Left colon (tissue), 2 donors: Measurements from ENCODE around the gene ISL1. TPM values are rescaled to one million over a fixed set of nuclear protein-coding genes. Genes with fewer than 3 reads are reported as not detected.

ENCODE experiments used
- ATAC-seq: fragments of 200-7000 bp; cut with Tn5 transposase; one replicate; pipeline ENCODE4 v1.9.1; 2020; ENCODE audit warnings: mild to moderate bottlenecking, moderate library complexity
- DNase-seq, 2 donors: peaks; one replicate each; pipeline ENCODE4 v3.0.0-alpha.2; 2020
- intact Hi-C, 2 donors: fragments of 100-400 bp; cut with DNase I in 1 of 2; cut with micrococcal nuclease in 1 of 2; formaldehyde crosslinking; loops; one replicate each; pipeline versions ENCODE4 v1.11.2 to v1.14.0; 2022; cut with DNase I, micrococcal nuclease
- long read RNA-seq: library from polyadenylated mRNA; unstranded; transcript quantifications from one replicate; pipeline ENCODE4 v2.0.0, GENCODE V29; 2021
- total RNA-seq, 2 donors: library from RNA; stranded (reverse); fragmentation: NEBNext Ultra II Directional; extraction: Animal tissue kit (Norgen Biotek cat#: 25700); gene quantifications; one replicate each; pipeline ENCODE4 v1.2.1, GENCODE V29; 2021
- donor health status: DM: no; HTN: no; CAD: no.
- donor health status: DM: yes; HTN: yes; CAD: no.

The ISL1 gene
- 1 to 10 TPM in 1 of 2 donors, under 1 TPM in 1; 0.52 to 1.9 TPM for total RNA-seq
- long read RNA-seq, partial matches to known transcripts, result 0 of 2 reads
- long read RNA-seq, other reads (novel, unspliced or antisense), result 1 of 2 reads

DNA sequence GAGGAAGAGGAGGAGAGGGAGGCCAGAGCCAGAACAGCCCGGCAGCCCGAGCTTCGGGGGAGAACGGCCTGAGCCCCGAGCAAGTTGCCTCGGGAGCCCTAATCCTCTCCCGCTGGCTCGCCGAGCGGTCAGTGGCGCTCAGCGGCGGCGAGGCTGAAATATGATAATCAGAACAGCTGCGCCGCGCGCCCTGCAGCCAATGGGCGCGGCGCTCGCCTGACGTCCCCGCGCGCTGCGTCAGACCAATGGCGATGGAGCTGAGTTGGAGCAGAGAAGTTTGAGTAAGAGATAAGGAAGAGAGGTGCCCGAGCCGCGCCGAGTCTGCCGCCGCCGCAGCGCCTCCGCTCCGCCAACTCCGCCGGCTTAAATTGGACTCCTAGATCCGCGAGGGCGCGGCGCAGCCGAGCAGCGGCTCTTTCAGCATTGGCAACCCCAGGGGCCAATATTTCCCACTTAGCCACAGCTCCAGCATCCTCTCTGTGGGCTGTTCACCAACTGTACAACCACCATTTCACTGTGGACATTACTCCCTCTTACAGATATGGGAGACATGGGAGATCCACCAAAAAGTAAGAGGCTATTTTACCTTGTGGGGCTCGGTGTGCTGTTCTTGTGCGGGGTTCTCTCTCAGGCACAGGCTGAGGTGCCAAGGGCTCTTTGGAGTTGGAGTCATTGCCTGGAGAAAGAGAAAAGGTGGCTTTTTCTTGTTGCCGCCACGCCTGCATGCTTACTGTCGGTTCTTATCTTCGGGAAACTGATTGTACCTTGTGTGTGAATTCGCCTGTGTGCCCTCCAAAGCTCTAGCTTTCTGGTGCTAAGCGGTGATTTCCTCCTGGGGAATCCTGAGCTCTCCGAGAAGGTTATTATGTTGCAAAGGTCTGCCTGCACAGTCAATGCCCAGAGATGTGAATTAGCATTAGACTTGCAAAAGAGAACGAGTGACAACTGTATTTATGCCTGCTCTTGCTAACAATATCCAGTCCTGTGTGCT lies at the start of gene ISL1:
TSS of gene ISL1 (plus strand) at position 318 of the 991 bp plus-strand sequence. CDS start at position 542, 224 bp downstream.
- ATAC-seq (peak; percentile 98), DNase-seq (peak; percentile 69 to 75)
- intact Hi-C loops, result loop anchor here in 1 of 2 donors (10.0 kb wide), 1 partner anchor 419 kb away; no protein-coding TSS in a partner anchor

DNA sequence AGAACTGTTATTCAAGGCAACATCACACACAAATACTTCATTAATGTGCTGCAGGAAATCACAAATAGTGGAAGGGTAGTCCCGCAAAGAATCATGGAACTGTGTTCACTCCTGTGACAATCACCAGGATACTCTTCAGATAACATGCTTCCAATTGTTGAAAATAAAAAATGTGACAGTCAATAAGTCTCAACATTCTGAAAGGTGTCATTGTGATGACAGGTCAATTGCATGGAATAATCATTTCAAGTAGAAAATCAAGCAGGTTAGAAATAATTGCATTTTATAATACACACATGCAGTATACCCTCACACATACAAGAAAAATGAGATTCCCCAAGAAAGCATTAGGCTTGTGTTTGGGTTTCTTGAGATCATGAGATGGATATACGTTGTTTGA lies 46.4 kb upstream of the ISL1 start:
- DNase-seq, result no peak
- intact Hi-C loops, result no loop called here
- no peak for ATAC-seq

DNA sequence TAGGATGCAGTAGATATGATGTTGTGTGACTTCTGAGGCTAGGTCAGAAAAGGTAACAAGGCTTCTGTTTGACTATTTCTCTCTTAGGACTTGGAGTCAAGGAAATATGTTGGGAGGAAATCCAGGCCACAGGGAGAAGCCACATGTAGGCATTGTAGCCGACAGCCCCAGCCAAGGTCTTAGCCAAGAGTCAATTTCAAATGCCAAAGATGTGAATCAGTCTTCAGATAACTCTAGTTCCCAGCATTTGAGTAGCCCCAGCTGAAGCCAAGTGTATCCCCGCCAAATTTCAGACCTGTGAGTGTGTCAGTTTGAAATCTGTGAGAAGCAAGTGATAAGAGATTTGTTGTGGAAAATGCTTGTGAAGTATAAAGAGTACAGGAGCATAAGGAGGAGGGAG lies 38.1 kb upstream of the ISL1 start:
- DNase-seq (no peak), ATAC-seq (no peak)
- intact Hi-C loops, result no loop called here

DNA sequence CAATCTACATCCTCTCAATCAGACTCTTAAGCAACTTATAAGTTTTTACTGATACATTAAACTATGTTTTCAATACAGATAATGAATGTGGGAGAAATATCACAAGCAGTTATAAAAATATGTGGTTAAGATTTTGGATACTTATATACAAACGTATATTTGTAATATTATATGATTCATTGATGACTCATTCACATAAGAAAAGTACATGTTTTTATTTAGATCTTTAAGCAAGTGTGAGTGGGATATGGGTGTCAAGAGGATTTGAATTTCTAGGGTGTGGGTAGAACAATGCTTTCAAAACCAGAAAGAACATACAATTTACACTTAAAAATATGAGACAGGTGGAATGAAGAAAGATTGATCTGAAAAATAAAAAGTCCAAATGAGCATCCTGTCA lies 36.1 kb upstream of the ISL1 start:
- intact Hi-C loops, result no loop called here
- DNase-seq (no peak), ATAC-seq (no peak)

DNA sequence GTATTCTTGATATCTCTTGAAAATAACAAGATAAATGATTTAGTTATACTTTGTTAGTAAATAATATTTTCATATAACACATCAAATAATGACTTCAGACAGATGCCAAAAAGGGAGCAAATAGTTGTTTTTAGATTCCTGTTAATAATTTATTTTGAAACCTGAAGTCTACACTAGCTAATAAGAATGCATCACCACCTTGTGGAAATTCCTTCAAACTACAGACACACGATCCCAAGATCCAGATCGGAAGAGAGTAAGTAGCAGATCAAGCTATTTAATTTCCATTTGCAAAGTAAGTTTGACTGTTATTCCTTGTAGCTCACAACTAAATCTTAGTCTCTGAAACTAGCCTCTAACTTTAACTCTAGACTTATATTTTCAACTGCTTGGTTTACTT lies 35.5 kb upstream of the ISL1 start:
- no peak for ATAC-seq
- intact Hi-C loops, result no loop called here
- no peak for DNase-seq

DNA sequence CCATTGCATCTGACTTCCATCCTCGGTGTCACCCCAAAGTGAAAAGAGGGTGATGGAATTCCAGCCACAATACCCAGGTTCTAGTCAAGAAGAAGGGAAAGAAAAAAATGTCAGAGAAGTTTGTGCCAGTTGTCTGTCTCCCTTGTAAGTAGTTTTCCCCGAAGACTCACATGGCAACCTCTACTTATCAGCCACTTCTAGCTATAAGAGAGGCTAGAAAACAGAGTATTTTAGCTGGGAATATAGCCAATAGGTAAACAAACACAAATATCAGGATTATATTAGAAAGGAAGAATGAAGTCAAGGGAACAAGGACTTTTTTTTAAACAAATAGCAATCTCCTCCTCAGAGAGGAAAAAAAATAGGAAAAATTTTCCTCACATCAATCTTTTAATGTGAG lies 12.2 kb upstream of the ISL1 start:
- ATAC-seq (no peak), DNase-seq (no peak)
- intact Hi-C loops, result no loop called here

DNA sequence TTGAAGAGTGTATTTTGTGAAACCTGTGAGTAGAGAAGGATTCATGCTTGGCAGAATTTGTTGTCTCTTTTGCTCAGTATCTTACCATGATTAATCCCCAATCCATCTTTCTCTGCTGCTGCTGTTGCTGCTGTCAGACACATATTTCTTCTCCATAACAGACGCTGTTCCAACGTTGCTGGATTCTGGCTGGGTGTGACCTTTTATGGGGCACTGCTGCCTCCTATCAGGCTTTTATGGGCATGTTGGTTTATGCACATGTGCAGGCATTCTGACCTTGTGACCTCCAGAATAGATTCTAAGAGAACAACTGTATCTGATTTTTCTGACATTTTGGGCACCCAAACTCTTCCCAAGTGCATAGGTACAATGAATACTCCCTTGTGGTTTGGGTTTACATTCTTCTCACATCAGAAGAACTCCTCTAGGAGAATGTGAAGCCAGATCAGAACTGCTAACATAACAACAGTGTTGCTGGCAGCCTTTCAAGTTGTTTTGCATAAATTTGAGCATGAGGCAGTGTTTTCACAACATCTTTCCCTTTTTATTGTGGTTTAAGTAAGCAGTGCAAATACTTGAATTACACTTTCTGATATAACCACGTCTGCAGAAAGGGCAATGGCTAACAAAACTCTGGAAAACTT lies 9.2 kb upstream of the ISL1 start:
- DNase-seq, result peak in 1 of 2 donors; percentile 25
- intact Hi-C loops, result no loop called here
- peak; percentile 88 for ATAC-seq

DNA sequence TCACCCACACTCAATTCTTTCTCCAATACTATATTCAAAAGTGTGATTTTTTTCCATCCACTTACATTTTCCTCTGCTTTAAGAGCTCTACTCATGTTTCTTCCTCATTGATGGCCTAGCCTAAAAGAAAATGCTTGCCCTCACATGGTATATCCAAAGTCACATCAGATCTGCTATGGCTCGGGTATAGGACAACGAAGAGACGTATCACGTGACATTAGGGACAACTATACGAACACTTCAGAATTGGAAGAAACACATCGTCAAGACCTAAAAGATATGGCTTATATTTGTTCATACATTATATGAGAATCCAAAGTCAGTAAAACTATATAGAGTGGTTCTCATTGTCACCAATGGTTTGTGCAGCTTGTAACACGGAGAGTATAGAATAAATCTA lies 8.2 kb upstream of the ISL1 start:
- no peak for DNase-seq
- intact Hi-C loops, result no loop called here
- no peak for ATAC-seq

DNA sequence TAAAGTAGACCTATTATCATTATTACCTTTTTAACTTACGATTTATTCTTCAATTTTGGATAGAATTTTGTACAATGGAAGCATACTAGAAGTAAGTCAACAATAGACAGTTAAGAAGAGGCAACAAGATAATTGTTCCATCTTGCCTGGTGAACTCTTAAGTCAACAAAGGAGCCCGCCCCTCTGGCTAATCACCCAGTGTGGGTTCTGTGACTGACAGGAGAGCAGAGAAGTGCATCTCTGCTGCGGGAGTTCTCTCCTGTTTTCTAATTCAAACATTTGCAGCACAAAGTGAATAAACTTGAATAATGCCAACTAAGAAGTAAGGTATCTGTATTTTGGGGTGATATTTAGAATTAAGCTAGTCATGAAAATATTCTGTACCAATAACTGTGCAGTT lies 6.7 kb upstream of the ISL1 start:
- intact Hi-C loops, result no loop called here
- ATAC-seq, result no peak
- no peak for DNase-seq

DNA sequence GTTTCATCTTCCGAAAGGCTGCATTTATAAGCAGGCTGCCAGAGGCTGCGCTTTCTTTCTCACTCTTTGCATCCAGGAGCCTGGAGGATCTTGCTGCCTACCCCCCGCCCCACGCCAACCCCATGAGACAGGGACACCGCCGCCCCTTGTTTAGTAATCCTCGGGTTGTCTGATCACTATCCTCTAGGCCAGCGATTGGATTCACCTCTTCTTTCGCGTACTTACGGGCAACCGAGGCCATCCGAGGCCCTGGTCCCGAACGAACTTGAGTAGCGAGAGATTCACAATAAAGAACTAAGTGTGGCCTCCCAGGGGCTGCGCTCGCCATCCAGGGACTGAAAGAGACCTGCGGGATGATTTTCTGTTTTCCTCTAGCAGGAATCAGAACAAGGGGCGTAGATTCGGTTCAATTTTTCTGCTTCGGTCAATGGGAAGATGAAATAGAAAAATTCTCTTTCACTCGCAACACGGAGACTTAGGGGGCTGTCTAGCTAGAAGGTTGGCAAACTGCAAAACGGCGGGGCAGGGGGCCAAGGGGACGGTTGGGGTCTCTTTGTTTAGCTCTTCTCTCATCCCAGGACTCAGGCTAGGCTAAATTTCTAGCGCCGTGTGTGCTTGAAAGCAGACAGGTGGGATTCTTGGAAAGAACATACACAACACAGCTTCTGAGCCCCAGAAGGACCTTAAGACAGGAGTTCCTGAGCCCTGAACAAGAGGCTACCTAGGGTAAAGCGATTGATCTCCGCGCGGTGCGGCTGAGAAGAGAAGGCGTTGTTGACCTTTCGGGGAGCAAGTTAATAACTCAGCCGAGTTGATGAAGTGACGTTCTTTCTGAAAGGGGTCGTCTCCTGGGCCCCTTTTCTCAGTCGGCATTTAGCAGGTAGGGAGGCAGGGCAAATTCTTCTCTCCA lies 5.8 kb upstream of the ISL1 start:
- intact Hi-C loops, result no loop called here
- ATAC-seq (no peak), DNase-seq (no peak)

DNA sequence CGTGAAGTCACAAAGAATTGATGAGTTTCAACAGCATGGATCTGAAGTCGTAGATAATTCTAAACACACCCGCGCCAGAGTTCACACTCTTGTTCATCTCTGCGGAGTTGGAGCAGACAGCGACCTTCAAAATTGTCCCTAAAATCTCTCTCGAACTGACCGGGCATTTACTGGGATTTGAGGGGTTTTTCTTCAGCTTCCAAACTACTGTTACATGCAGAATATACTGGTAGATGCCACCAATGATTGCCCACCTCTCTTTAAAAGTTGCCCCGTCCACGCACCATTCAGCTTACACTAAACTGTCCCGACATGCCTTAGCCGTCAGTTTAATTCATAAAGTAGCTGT lies 5.2 kb upstream of the ISL1 start:
- DNase-seq, result no peak
- intact Hi-C loops, result no loop called here
- ATAC-seq, result no peak

DNA sequence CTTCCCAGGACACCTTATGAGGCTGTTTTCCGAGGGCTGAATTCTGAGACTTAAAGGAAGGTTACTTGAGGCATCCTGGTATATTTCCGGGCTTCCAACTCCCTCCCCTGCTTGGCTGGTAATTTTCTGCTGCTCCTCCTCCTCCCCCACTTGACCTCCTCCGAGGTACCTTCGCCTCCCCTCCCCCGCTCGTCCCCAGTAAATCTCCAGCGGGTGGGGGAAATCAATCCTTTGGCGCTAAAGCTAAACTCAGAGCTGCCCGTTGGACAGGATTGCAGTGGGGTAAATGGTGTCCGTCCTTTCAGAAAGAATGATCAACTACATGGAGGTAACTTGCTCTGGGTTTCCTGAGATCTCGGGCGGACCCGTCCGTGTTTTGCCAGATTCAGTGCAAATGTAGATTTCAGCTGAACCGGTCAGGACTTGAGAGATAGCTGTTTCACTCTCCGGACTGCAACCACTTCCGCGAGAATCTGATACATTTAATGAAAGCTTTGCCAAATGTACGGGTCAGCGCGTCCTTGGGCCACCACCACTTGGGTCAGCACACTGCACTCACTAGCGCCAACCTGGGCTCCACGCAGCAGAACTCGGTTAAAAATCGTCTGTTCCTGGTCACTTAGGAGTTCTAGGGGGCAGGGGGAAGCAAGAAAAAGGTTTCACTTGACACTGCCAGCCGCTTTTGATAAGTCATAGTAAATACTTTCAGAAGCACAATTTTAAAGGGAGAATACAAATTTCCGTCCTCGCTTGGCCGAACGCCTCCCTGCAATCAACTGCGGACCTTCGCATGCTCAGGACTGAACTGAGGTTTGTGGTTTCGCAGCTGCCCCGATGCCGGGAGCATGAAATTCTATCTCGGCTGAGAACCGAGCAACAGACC lies 4.6 kb upstream of the ISL1 start:
- ATAC-seq (no peak), DNase-seq (no peak)
- intact Hi-C loops, result no loop called here

DNA sequence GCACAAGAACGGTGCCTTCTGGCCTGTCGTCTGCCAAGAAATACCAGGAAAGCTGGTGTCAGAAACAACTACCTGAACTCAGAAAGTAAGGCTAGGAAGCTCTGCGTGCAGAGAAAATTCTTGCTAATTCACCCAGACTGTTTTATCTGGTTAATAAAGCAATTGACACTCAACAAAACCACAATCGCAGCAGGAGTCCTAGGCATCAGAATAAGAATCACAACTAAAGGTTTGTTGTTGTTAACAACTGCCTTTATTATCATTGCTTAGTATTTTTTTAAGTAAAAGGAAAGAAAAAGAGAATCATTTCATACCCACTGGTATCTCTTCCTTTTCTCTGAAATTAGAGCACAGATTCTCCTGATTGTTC lies 3.9 kb upstream of the ISL1 start:
- DNase-seq (no peak), ATAC-seq (no peak)
- intact Hi-C loops, result no loop called here

DNA sequence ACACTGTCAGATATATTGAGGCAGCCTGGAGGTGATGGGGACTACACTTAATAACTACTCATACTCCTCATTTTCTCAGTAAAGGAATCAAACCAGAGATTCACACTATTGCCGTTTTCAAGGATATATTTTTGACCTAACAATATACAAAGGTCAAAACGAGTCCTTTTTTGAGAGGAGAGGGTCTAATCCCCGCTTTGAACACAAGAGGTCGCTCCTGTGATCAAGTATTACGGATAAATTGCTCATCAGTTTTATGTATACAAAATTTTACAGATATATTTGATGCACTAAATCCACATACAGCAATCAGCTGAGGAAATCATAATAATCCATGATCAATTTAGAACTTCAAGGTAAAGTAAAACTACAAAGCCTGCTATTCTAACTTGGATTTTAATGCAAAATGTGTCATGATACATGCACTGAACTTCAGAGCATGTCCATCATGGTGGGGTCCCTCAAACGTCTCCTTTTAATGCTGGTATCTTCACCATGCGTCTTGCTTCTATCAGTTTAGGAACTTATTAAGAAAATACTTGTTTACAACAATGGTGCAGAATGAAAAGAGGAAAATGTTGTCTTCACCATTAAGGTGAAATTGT lies 2.5 kb upstream of the ISL1 start:
- intact Hi-C loops, result loop anchor here in 1 of 2 donors (10.0 kb wide), 1 partner anchor 416 kb away; no protein-coding TSS in a partner anchor
- no peak for ATAC-seq
- DNase-seq, result peak in 1 of 2 donors; percentile 25

DNA sequence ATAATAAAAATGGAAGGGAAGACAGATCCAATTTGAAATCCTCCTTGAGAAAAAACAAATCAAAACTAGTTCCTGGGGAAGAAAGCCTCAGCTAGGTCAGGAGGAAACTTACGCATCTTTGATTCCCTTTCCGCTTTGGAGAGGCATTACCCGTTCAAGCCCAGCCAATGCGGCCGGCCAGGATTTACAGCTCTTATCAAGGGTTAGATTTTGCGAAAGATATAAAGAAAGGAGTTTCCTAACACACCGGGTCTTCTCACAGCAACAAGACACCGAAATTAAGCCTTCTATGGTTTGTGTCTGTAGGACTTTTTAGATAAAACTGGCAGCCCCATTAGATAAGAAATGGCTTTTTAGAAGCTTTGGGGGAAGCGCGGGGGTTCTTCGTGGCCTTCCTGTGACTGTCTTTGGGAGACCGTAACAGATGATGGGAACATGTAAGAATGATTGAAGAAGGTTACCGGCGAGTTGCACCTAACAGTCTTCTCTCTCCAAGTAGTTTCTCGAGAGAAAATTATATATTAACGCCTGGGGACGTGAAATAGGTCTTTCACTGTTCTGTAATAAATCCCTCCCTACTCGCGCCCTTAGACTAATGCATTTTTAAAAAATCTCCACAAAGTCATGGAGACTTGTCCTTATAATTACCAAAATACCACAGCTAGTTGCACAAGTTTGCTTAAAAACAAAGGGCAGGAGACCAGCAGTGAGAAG lies 1.3 kb upstream of the ISL1 start:
- intact Hi-C loops, result loop anchor here in 1 of 2 donors (10.0 kb wide), 1 partner anchor 417 kb away; no protein-coding TSS in a partner anchor
- ATAC-seq (no peak), DNase-seq (no peak)

DNA sequence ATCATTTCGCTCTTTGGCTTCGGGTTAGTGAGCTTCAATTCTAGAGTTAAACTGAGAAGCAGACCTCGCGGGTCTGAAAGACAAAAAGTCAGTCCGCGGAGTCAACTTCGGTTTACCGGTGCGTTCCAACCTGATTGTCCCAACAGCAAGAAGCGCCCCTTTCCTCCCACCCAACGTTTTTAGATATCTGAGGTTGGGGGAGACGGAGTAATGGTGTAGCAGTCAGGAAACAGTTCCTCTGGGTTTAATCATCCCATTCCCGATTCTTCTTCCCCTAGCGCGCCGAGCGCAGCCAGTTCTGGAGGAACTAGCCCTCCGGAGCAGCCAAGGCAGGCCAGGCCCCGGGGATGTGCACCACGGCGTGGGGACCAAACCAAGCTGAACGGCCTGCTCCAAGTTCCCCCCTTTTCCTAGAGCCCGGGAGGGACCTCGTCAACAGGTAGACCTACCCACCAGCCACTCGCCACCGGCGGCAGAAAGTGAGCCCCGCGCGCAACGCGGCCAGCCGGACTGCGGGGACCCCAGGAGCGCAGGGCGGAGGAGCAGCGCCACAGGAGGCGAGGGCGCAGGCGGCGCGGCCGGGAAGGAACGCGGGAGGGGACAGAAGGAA lies 622 bp upstream of the ISL1 start:
- peak; percentile 55 for ATAC-seq
- intact Hi-C loops, result loop anchor here in 1 of 2 donors (10.0 kb wide), 1 partner anchor 418 kb away; no protein-coding TSS in a partner anchor
- DNase-seq, result no peak
